Lower lobe of right lung (tissue), 2 donors: ENCODE results near the gene PIK3AP1. TPM values are rescaled to one million over a fixed set of nuclear protein-coding genes. Genes with fewer than 3 reads are reported as not detected.
"Not testable (repeated sequence)": the region's sequence is repeated elsewhere in the genome, so short reads cannot be mapped to it uniquely, and the experiment has no call there.

Experiments used
- ATAC-seq, 2 donors: fragments of 200-7000 bp; cut with Tn5 transposase; one replicate each; pipeline ENCODE4 v1.9.1; 2020 to 2022; ENCODE audit warnings: mild to moderate bottlenecking in 2 of 2, moderate library complexity in 2 of 2
- DNase-seq: peaks from one replicate; pipeline ENCODE4 v3.0.0-alpha.2; 2020
- H3K27ac ChIP-seq: fragments of 200-600 bp; one replicate; pipeline ENCODE4 v1.8.0; 2022
- H3K27me3 ChIP-seq: fragments of 200-600 bp; one replicate; pipeline ENCODE4 v1.8.0; 2022; ENCODE audit warnings: low read depth
- H3K36me3 ChIP-seq: fragments of 200-600 bp; one replicate; pipeline ENCODE4 v1.8.0; 2022; ENCODE audit warnings: mild to moderate bottlenecking
- H3K4me1 ChIP-seq: fragments of 200-600 bp; one replicate; pipeline ENCODE4 v1.8.0; 2022
- H3K4me3 ChIP-seq: fragments of 200-600 bp; one replicate; pipeline ENCODE4 v1.8.0; 2022; ENCODE audit warnings: mild to moderate bottlenecking
- H3K9me3 ChIP-seq: fragments of 200-600 bp; one replicate; pipeline ENCODE4 v1.8.0; 2022
- CTCF ChIP-seq: fragments of 200-600 bp; IDR thresholded peaks from one replicate; pipeline ENCODE4 v1.8.0; 2022; ENCODE audit warnings: antibody characterized with exemption, mild to moderate bottlenecking
- intact Hi-C: fragments of 100-400 bp; cut with DNase I; formaldehyde crosslinking; loops from one replicate; pipeline ENCODE4 v1.11.0; 2022
- total RNA-seq: library from RNA; stranded (reverse); fragmentation: NEBNext Ultra II Directional; extraction: Animal tissue kit (Norgen Biotek cat#: 25700); gene quantifications from one replicate; pipeline ENCODE4 v1.2.1, GENCODE V29; 2021
- donor health status: DM: no; HTN: yes; CAD: no; lungs with severe emphysema.

PIK3AP1 gene
- total RNA-seq, 1 donor from 2014 or later = 71.6 TPM

GRCh38 chr10:96683065-96683464 is 37.2 kb downstream of the PIK3AP1 start:
- H3K36me3 ChIP-seq = no peaks in the 10 kb centered on the region
- TF ChIP-seq CTCF = no peak
- H3K4me1 ChIP-seq = peaks cover 12% of the 10 kb centered on the region
- no peak overlapping the region for H3K4me3 ChIP-seq
- H3K27me3 ChIP-seq = no peaks in the 10 kb centered on the region
- ATAC-seq (no peak), DNase-seq (no peak)
- intact Hi-C loops = no loop called here
- no peaks in the 10 kb centered on the region for H3K9me3 ChIP-seq
- no peak overlapping the region for H3K27ac ChIP-seq

GRCh38 chr10:96681524-96681923 is 38.8 kb downstream of the PIK3AP1 start:
- DNase-seq (no peak), ATAC-seq (no peak)
- H3K27ac ChIP-seq = no peak overlapping the region
- H3K36me3 ChIP-seq = no peaks in the 10 kb centered on the region
- peaks cover 12% of the 10 kb centered on the region for H3K4me1 ChIP-seq
- H3K27me3 ChIP-seq = no peaks in the 10 kb centered on the region
- intact Hi-C loops = no loop called here
- no peaks in the 10 kb centered on the region for H3K9me3 ChIP-seq
- H3K4me3 ChIP-seq = no peak overlapping the region
- no peak for TF ChIP-seq CTCF

DNA sequence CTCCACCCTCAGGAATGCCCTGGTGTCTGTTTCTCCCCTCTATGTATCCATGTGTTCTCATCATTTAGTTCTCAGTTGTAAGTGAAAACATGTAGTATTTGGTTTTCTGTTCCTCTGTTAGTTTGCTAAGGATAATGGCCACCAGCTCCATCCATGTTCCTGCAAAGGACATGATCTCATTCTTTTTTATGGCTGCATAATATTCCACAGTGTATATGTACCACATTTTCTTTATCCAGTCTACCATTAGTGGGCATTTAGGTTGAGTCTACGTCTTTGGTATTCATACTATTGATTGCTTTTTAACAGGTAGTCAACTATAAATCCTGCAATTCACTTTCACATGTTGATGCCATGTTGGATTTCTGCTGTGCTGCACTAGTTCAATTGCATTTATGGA is 39.9 kb downstream of the PIK3AP1 start:
- H3K27ac ChIP-seq, DNase-seq, intact Hi-C loops, H3K9me3 ChIP-seq, ATAC-seq, H3K27me3 ChIP-seq, H3K36me3 ChIP-seq, H3K4me3 ChIP-seq: not testable (repeated sequence)
- H3K4me1 ChIP-seq = peaks cover 12% of the 10 kb centered on the region

DNA sequence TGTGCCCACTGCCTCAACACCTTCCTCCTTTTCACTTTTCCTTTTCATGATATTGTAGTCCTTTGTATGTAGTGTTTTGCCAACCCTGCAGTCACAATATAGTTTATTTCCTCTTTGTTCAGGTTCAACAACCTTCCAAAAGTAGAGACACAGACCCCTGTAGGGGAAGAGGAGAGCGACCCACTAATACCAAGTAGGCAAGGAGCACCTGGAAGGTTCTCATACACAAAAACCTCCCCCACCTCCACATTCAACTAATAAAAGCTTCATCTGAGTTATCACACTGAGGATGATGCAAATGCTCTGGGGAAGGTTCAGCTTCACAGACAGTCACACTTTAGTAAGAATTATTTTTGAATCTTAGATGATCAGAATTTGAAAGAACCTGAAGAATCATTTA is 41.6 kb downstream of the PIK3AP1 start:
- no peak for TF ChIP-seq CTCF
- H3K27ac ChIP-seq = no peak overlapping the region
- no peak for ATAC-seq
- no peak for DNase-seq
- H3K36me3 ChIP-seq = no peaks in the 10 kb centered on the region
- H3K9me3 ChIP-seq = no peaks in the 10 kb centered on the region
- H3K27me3 ChIP-seq = no peaks in the 10 kb centered on the region
- intact Hi-C loops = no loop called here
- no peak overlapping the region for H3K4me3 ChIP-seq
- H3K4me1 ChIP-seq = peaks cover 12% of the 10 kb centered on the region

DNA sequence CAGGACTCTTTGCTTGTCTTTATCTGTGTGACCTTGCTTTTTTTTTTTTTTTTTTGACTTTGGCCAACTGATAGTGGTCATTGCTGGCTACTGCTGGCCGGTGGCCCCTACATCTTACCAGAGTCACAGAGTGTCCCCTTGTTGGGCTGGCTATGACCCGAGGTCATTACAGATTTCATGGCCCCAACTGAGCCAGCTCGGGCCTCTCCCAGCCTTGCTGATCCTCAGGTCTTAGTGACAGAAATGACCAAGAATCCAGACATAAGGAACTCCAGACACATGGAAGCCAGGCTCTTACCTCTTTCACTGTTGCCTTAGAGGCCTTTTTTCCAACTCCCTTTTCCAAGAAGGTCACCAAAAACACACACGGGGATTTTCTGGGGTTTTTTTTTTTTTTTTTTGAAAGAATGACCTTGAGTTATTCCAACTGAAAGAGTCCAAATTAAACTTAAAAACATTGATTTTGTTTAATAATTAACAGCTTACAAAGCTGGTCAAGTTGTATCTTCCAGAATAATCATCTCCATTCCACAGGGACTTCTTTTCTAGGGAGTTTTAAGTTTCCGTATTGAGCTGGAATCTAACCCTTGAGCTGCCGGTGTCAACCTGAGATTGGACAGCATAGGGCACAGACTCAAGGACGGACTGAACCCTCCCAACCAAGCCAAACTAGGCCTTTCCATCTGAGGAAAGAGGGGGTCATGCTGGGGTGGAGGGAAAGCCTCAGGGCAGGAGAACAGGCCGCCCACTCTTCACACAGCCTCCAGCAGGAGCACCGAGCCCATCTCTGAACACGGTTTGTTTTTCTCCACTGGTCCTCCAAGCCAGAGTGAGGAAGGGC is 43.8 kb downstream of the PIK3AP1 start:
- intact Hi-C loops = no loop called here
- no peaks in the 10 kb centered on the region for H3K27me3 ChIP-seq
- DNase-seq = no peak
- no peaks in the 10 kb centered on the region for H3K9me3 ChIP-seq
- H3K27ac ChIP-seq = no peak overlapping the region
- no peak overlapping the region for H3K4me3 ChIP-seq
- TF ChIP-seq CTCF = no peak
- H3K4me1 ChIP-seq = peaks cover 17% of the 10 kb centered on the region
- H3K36me3 ChIP-seq = no peaks in the 10 kb centered on the region
- ATAC-seq = no peak

DNA sequence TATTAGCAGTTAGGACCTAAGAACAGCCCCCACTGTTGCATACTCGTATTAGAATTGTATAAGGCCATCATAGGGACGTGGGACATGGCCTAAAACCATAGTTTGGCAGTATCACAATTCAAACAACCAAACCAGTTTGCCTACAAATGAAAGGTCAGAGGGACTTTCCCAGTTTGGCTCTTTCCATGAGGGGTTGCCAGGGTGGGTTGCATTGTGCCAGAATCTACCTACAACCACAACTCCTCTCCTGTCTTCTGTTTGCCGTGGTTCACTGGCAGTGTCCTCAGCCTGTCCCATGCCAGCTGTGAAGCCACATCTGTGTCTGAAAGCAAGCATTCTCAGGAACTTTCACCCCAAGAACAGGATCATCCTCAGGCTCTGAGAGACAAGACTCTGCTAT is 44.5 kb downstream of the PIK3AP1 start:
- ATAC-seq = no peak
- H3K36me3 ChIP-seq = no peaks in the 10 kb centered on the region
- H3K9me3 ChIP-seq = no peaks in the 10 kb centered on the region
- no peak for TF ChIP-seq CTCF
- no peak overlapping the region for H3K4me3 ChIP-seq
- H3K4me1 ChIP-seq = peaks cover 18% of the 10 kb centered on the region
- intact Hi-C loops = no loop called here
- no peak overlapping the region for H3K27ac ChIP-seq
- DNase-seq = no peak
- H3K27me3 ChIP-seq = no peaks in the 10 kb centered on the region
